ENCODE data around the gene RPS6KA2.

GRCh38 chr6:166650824-166651807, 24.1 kb upstream of the RPS6KA2 start:
- TF ChIP-seq CTCF (conservative IDR thresholded peaks at IDR 0.05), result no peak
- TF ChIP-seq ZFX (IDR thresholded peaks at IDR 0.05), result no peak

All from C4-2B (cell line).